OCI-LY1 (cell line): ENCODE data around the gene RNF144A.

Source experiments
- H2AFZ ChIP-seq: fragments of 200-600 bp; sonication (generic), shearing (Covaris generic); 2 replicates; pipeline ENCODE4 v1.6.0; 2014; ENCODE audit warnings: antibody characterized with exemption, mild to moderate bottlenecking, low read length
- H3F3A ChIP-seq: fragments of 200-600 bp; sonication (generic), shearing (Covaris generic); 2 replicates; pipeline ENCODE4 v1.6.0; 2014; ENCODE audit warnings: mild to moderate bottlenecking, antibody characterized with exemption, low read length, moderate library complexity; ENCODE audit not compliant: insufficient read depth
- H3K27ac ChIP-seq: fragments of 200-600 bp; sonication (generic); 2 replicates; pipeline ENCODE4 v1.5.1; 2014; ENCODE audit warnings: low read length, mixed run types, mild to moderate bottlenecking, low read depth; ENCODE audit not compliant: poor library complexity, severe bottlenecking
- H3K27me3 ChIP-seq: fragments of 200-600 bp; sonication (generic); 2 replicates; pipeline ENCODE4 v1.6.0; 2014; ENCODE audit warnings: antibody characterized with exemption, mild to moderate bottlenecking, low read length, moderate library complexity; ENCODE audit not compliant: insufficient read depth
- H3K36me3 ChIP-seq: fragments of 200-600 bp; sonication (generic); 2 replicates; pipeline ENCODE4 v1.6.1; 2014; ENCODE audit warnings: mild to moderate bottlenecking, antibody characterized with exemption, low read length, moderate library complexity, mixed read lengths; ENCODE audit not compliant: insufficient read depth
- H3K4me1 ChIP-seq: fragments of 200-600 bp; sonication (generic); 2 replicates; pipeline ENCODE4 v1.5.1; 2014; ENCODE audit warnings: mild to moderate bottlenecking, low read length, moderate library complexity; ENCODE audit not compliant: insufficient read depth, severe bottlenecking
- H3K4me2 ChIP-seq: fragments of 200-600 bp; sonication (generic), shearing (Covaris generic); 2 replicates; pipeline ENCODE4 v1.6.1; 2014; ENCODE audit warnings: low read length
- H3K4me3 ChIP-seq: fragments of 200-600 bp; sonication (generic); 2 replicates; pipeline ENCODE4 v1.5.1; 2014; ENCODE audit warnings: low read length, low read depth, mild to moderate bottlenecking, mixed read lengths; ENCODE audit not compliant: poor library complexity, severe bottlenecking
- H3K79me2 ChIP-seq: fragments of 200-600 bp; shearing (Covaris generic); 2 replicates; pipeline ENCODE4 v1.6.1; 2016; ENCODE audit warnings: mixed run types, low read length, mixed read lengths; ENCODE audit not compliant: insufficient read depth
- H3K9ac ChIP-seq: fragments of 200-600 bp; sonication (generic), shearing (Covaris generic); 2 replicates; pipeline ENCODE4 v1.6.1; 2014; ENCODE audit warnings: mild to moderate bottlenecking, low read length, mixed read lengths
- H3K9me2 ChIP-seq: fragments of 200-600 bp; sonication (generic), shearing (Covaris generic); 2 replicates; pipeline ENCODE4 v1.6.1; 2014; ENCODE audit warnings: low read depth, mild to moderate bottlenecking, low read length, mixed read lengths
- H3K9me3 ChIP-seq: fragments of 200-600 bp; shearing (Covaris generic); 2 replicates; pipeline ENCODE4 v1.6.1; 2014; ENCODE audit warnings: low read length, mixed read lengths
- H4K20me1 ChIP-seq: fragments of 200-600 bp; sonication (generic), shearing (Covaris generic); 2 replicates; pipeline ENCODE4 v1.6.0; 2016; ENCODE audit warnings: mild to moderate bottlenecking, low read length; ENCODE audit not compliant: insufficient read depth
- CTCF ChIP-seq: fragments of 200-600 bp; sonication (generic), shearing (Covaris generic); IDR thresholded peaks from 2 replicates; pipeline ENCODE4 v1.5.1; 2017; ENCODE audit warnings: mild to moderate bottlenecking, antibody characterized with exemption, low read length, moderate library complexity, mixed read lengths
- EZH2 ChIP-seq: fragments of 200-600 bp; sonication (generic), shearing (Covaris generic); IDR thresholded peaks from 2 replicates; pipeline ENCODE4 v1.8.0; 2017; ENCODE audit warnings: borderline replicate concordance, mixed run types, mild to moderate bottlenecking, antibody characterized with exemption, low read length, moderate library complexity, mixed read lengths

The RNF144A gene

DNA sequence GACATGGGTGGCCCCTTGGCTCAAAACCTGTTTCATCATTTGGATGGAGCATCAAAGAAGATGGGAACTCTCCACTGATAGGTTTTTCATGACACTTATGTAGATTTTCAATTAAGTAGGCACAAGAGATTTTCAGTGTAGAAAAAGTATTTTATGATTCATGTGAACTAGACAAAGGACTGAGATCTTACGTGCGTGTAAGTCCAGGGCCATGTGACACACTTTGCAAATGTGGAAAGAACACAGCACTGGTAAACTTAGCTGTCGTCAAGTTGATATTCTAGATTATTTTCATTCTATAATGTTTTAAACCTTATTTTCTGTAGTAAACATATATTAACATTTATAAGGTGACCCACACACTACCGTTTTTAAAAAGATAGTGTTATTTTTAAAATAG is 37.4 kb downstream of the RNF144A start:
- Histone ChIP-seq H3K9me2 (no peaks in the 10 kb centered on the region), H2AFZ (no peak overlapping the region), H3K9me3 (no peaks in the 10 kb centered on the region), H3K4me1 (no peaks in the 10 kb centered on the region), H3K4me3 (no peak overlapping the region), H3K4me2 (no peak overlapping the region), H4K20me1 (no peaks in the 10 kb centered on the region), H3K36me3 (no peaks in the 10 kb centered on the region), H3F3A (no peaks in the 10 kb centered on the region), H3K27ac (no peak overlapping the region), H3K27me3 (no peaks in the 10 kb centered on the region), H3K79me2 (no peaks in the 10 kb centered on the region), H3K9ac (no peak overlapping the region)
- no peak for TF ChIP-seq EZH2

GRCh38 chr2:6955511-6956136 is 38.4 kb downstream of the RNF144A start:
- Histone ChIP-seq H3F3A (no peaks in the 10 kb centered on the region), H3K9ac (no peak overlapping the region), H3K27me3 (no peaks in the 10 kb centered on the region), H3K9me3 (no peaks in the 10 kb centered on the region), H3K4me2 (no peak overlapping the region), H3K9me2 (no peaks in the 10 kb centered on the region), H4K20me1 (no peaks in the 10 kb centered on the region), H3K36me3 (no peaks in the 10 kb centered on the region), H3K4me1 (no peaks in the 10 kb centered on the region), H3K79me2 (no peaks in the 10 kb centered on the region), H3K27ac (no peak overlapping the region), H3K4me3 (no peak overlapping the region), H2AFZ (no peak overlapping the region)
- no peak for TF ChIP-seq EZH2
- no peak for TF ChIP-seq CTCF

- no peaks in the 10 kb centered on the region for H3F3A ChIP-seq
- H3K27me3 ChIP-seq, result no peaks in the 10 kb centered on the region
- no peaks in the 10 kb centered on the region for H3K36me3 ChIP-seq
- TF ChIP-seq CTCF, result no peak
- TF ChIP-seq EZH2, result no peak
- no peak overlapping the region for H2AFZ ChIP-seq
- H3K4me3 ChIP-seq, result no peak overlapping the region
- H3K27ac ChIP-seq, result no peak overlapping the region
- no peak overlapping the region for H3K9ac ChIP-seq
- no peaks in the 10 kb centered on the region for H4K20me1 ChIP-seq
- H3K9me2 ChIP-seq, result no peaks in the 10 kb centered on the region
- no peaks in the 10 kb centered on the region for H3K4me1 ChIP-seq
- no peaks in the 10 kb centered on the region for H3K9me3 ChIP-seq
- H3K79me2 ChIP-seq, result no peaks in the 10 kb centered on the region
- no peak overlapping the region for H3K4me2 ChIP-seq
Observed at GRCh38 chr2:6956566-6956965, 39.4 kb downstream of the RNF144A start.
